H1 (cell line): ENCODE data around the gene GABRA6. TPM values are rescaled to one million over a fixed set of nuclear protein-coding genes. Genes with fewer than 3 reads are reported as not detected.

Source experiments
- CTCF ChIA-PET: fragments of 300-600 bp; sonication (Branson Sonifier 250); formaldehyde crosslinking; loops from one replicate; lab custom pipeline; 2021; ENCODE audit not compliant: partially characterized antibody; lab: Charles Lee
- POLR2A ChIA-PET: fragments of 300-600 bp; sonication (Branson Sonifier 250); formaldehyde crosslinking; loops from one replicate; lab custom pipeline; 2021; ENCODE audit warnings: inconsistent platforms; ENCODE audit not compliant: partially characterized antibody; lab: Charles Lee
- DNase-seq, 2 experiments: peaks; one replicate each; pipeline versions ENCODE4 v3.0.0 to v3.0.0-alpha.2; 2010 to 2022; ENCODE audit warnings: low spot score in 2 of 2, low read depth in 1 of 2, mixed read lengths in 1 of 2
- FAIRE-seq: peaks from 2 replicates; lab custom pipeline; 2011; peaks lifted over from hg19 to GRCh38; lab: Jason Lieb, UNC
- H2AFZ ChIP-seq: 2 replicates; pipeline ENCODE4 v1.8.1; 2012; ENCODE audit warnings: low read length, inconsistent platforms
- H2AK5ac ChIP-seq: 2 replicates; pipeline ENCODE4 v1.6.1; 2013; ENCODE audit warnings: low read depth, low read length
- H2BK120ac ChIP-seq: replicated peaks from 2 replicates; pipeline ENCODE3; 2013; ENCODE audit warnings: low read depth, low read length, inconsistent platforms
- H2BK12ac ChIP-seq: 2 replicates; pipeline ENCODE4 v1.6.1; 2013; ENCODE audit warnings: low read depth, low read length
- H2BK15ac ChIP-seq: 2 replicates; pipeline ENCODE4 v1.6.1; 2013; ENCODE audit warnings: low read length
- H2BK20ac ChIP-seq: 2 replicates; pipeline ENCODE4 v1.6.1; 2013; ENCODE audit warnings: low read length
- H2BK5ac ChIP-seq: 2 replicates; pipeline ENCODE4 v1.6.1; 2013; ENCODE audit warnings: low read depth, low read length
- H3K14ac ChIP-seq: 2 replicates; pipeline ENCODE4 v1.6.1; 2013; ENCODE audit warnings: inconsistent platforms; ENCODE audit not compliant: insufficient read length
- H3K18ac ChIP-seq: 2 replicates; pipeline ENCODE4 v1.6.1; 2013; ENCODE audit warnings: low read length; ENCODE audit errors: extremely low read depth
- H3K23ac ChIP-seq: 2 replicates; pipeline ENCODE4 v1.6.1; 2013; ENCODE audit warnings: inconsistent platforms; ENCODE audit not compliant: insufficient read length
- H3K23me2 ChIP-seq: 2 replicates; pipeline ENCODE4 v1.6.1; 2013; ENCODE audit warnings: low read depth, low read length
- H3K27ac ChIP-seq: 2 replicates; pipeline ENCODE4 v1.6.1; 2011; ENCODE audit warnings: low read depth, low read length, inconsistent platforms
- H3K27me3 ChIP-seq, 4 experiments: replicated peaks in 1 of 4; 1 replicate in 1 of 4; 2 replicates in 3 of 4; pipeline versions ENCODE4 v1.6.1 to v1.8.1; 2011 to 2013; ENCODE audit warnings: low read length in 3 of 4, mild to moderate bottlenecking in 3 of 4, inconsistent platforms in 2 of 4, mixed read lengths in 2 of 4, moderate library complexity in 1 of 4; ENCODE audit not compliant: control insufficient read depth in 3 of 4, insufficient read depth in 3 of 4; ENCODE audit errors: extremely low read depth in 1 of 4
- H3K36me3 ChIP-seq, 4 experiments: 2 replicates each; pipeline versions ENCODE4 v1.6.1 to v1.8.1; 2011 to 2013; ENCODE audit warnings: mild to moderate bottlenecking in 4 of 4, low read length in 3 of 4, moderate library complexity in 2 of 4, control low read depth in 1 of 4, inconsistent platforms in 1 of 4; ENCODE audit not compliant: insufficient read depth in 4 of 4, control insufficient read depth in 2 of 4
- H3K4ac ChIP-seq: replicated peaks from 2 replicates; pipeline ENCODE3; 2013; ENCODE audit warnings: low read length, low read depth, mixed read lengths, inconsistent platforms; ENCODE audit not compliant: insufficient read length
- H3K4me1 ChIP-seq, 4 experiments: replicated peaks in 1 of 4; 1 replicate in 1 of 4; 2 replicates in 3 of 4; pipeline versions ENCODE4 v1.6.1 to v1.8.1; 2011 to 2013; ENCODE audit warnings: low read length in 3 of 4, inconsistent platforms in 2 of 4, mixed read lengths in 1 of 4; ENCODE audit not compliant: insufficient read depth in 4 of 4, control insufficient read depth in 3 of 4
- H3K4me2 ChIP-seq, 2 experiments: 2 replicates each; pipeline versions ENCODE4 v1.6.1 to v1.8.1; 2011 to 2013; ENCODE audit warnings: low read depth in 2 of 2, low read length in 2 of 2, control low read depth in 1 of 2, inconsistent platforms in 1 of 2, mild to moderate bottlenecking in 1 of 2; ENCODE audit not compliant: insufficient read depth in 1 of 2
- H3K4me3 ChIP-seq, 4 experiments: fragments of 200-600, 300-600 bp in 1 of 4; sonication (generic), shearing (Covaris generic), sonication (Bioruptor Twin) in 1 of 4; 2 replicates each; pipeline versions ENCODE4 v1.5.1 to v1.8.1; 2011 to 2016; ENCODE audit warnings: low read length in 4 of 4, low read depth in 3 of 4, control low read depth in 2 of 4, inconsistent platforms in 2 of 4, mild to moderate bottlenecking in 2 of 4, mixed read lengths in 1 of 4, moderate library complexity in 1 of 4; ENCODE audit not compliant: insufficient read depth in 2 of 4; ENCODE audit errors: extremely low read depth in 1 of 4
- H3K56ac ChIP-seq: replicated peaks from 2 replicates; pipeline ENCODE3; 2013; ENCODE audit warnings: low read depth, mild to moderate bottlenecking, mixed read lengths, low read length, inconsistent platforms; ENCODE audit not compliant: insufficient read length
- H3K79me1 ChIP-seq: 2 replicates; pipeline ENCODE4 v1.6.1; 2013; ENCODE audit warnings: low read depth, low read length, control low read depth
- H3K79me2 ChIP-seq, 2 experiments: 2 replicates each; pipeline versions ENCODE4 v1.6.1 to v1.8.1; 2012 to 2013; ENCODE audit warnings: low read length in 2 of 2, mild to moderate bottlenecking in 2 of 2, inconsistent platforms in 1 of 2; ENCODE audit not compliant: insufficient read depth in 2 of 2, control insufficient read depth in 1 of 2
- H3K9ac ChIP-seq, 4 experiments: replicated peaks in 1 of 4; 1 replicate in 1 of 4; 2 replicates in 3 of 4; pipeline versions ENCODE4 v1.6.1 to v1.8.1; 2011 to 2013; ENCODE audit warnings: low read depth in 3 of 4, low read length in 3 of 4, control low read depth in 2 of 4, mild to moderate bottlenecking in 2 of 4, moderate library complexity in 2 of 4, inconsistent platforms in 1 of 4; ENCODE audit errors: extremely low read depth in 1 of 4
- H3K9me3 ChIP-seq, 2 experiments: 2 replicates each; pipeline versions ENCODE4 v1.6.1 to v1.8.1; 2012 to 2013; ENCODE audit warnings: mild to moderate bottlenecking in 2 of 2, moderate library complexity in 2 of 2, control low read depth in 1 of 2, inconsistent platforms in 1 of 2, low read depth in 1 of 2, low read length in 1 of 2, mixed read lengths in 1 of 2; ENCODE audit not compliant: insufficient read depth in 2 of 2
- H4K20me1 ChIP-seq, 2 experiments: replicated peaks in 1 of 2; 2 replicates each; pipeline versions ENCODE3 to v1.8.1; 2011 to 2013; ENCODE audit warnings: inconsistent platforms in 2 of 2, low read length in 2 of 2, mild to moderate bottlenecking in 1 of 2; ENCODE audit not compliant: insufficient read depth in 2 of 2, control insufficient read depth in 1 of 2
- H4K5ac ChIP-seq: 2 replicates; pipeline ENCODE4 v1.6.1; 2013; ENCODE audit warnings: low read length, low read depth, mixed read lengths, inconsistent platforms; ENCODE audit not compliant: insufficient read length
- H4K8ac ChIP-seq: 2 replicates; pipeline ENCODE4 v1.8.0; 2013; ENCODE audit warnings: mild to moderate bottlenecking, moderate library complexity, low read length, inconsistent platforms; ENCODE audit not compliant: insufficient read depth; ENCODE audit errors: extremely low read depth
- H4K91ac ChIP-seq: replicated peaks from 2 replicates; pipeline ENCODE3; 2013; ENCODE audit warnings: low read length, mixed read lengths, inconsistent platforms; ENCODE audit not compliant: insufficient read length
- CEBPB ChIP-seq: IDR thresholded peaks from 2 replicates; pipeline ENCODE4 v1.6.1; 2012; ENCODE audit warnings: low read depth, low read length
- EZH2 ChIP-seq: fragments of 200-600 bp; sonication (generic); IDR thresholded peaks from 2 replicates; pipeline ENCODE4 v1.7.1; 2012; ENCODE audit warnings: low read depth, mild to moderate bottlenecking, moderate library complexity, low read length, inconsistent platforms; ENCODE audit not compliant: severe bottlenecking
- WGBS, 2 experiments: shearing (Covaris generic) in 1 of 2; methylation state at CpG; one replicate each; pipeline versions ENCODE4 v1.1.6 to v1.1.7; 2013 to 2015; ENCODE audit warnings: low lambda C conversion rate in 2 of 2, mixed read lengths in 2 of 2, inconsistent platforms in 1 of 2, low coverage in 1 of 2, missing lambda C conversion rate in 1 of 2; ENCODE audit not compliant: insufficient replicate concordance in 2 of 2, insufficient coverage in 1 of 2, insufficient read length in 1 of 2; ENCODE audit errors: extremely low coverage in 1 of 2, missing lambda C conversion rate in 1 of 2; 5-methylcytosine and 5-hydroxymethylcytosine counted together
- polyA plus RNA-seq, 7 experiments: library from polyadenylated mRNA; depleted of rRNA in 3 of 7; stranded (reverse) in 5 of 7; unstranded in 2 of 7; fragments of >200 nt in 5 of 7; fragments of 200-250 nt in 2 of 7; gene quantifications; 1 replicate in 5 of 7; 2 replicates in 1 of 7; 4 replicates in 1 of 7; pipeline versions ENCODE4 v1.2.1 to v1.2.3, GENCODE V29; 2011 to 2013; ENCODE audit warnings: missing spikeins in 2 of 7, mixed read lengths in 2 of 7
- total RNA-seq: library from RNA; stranded (reverse); fragmentation: NEBNext Ultra II Directional; extraction: Animal tissue kit (Norgen Biotek cat#: 25700); gene quantifications from 2 replicates; pipeline ENCODE4 v1.2.1, GENCODE V29; 2021

Gene GABRA6
- total and polyA plus RNA-seq, 2 of the 8 experiments (the other 6 are each of a cell fraction or from before 2014, with no cell fraction given), result not detected

- 76% methylated on average over 2 of the region's 2 CpGs; no CpG with 5 or more reads in 1 of the 2 experiments for WGBS, 2 experiments
- Histone ChIP-seq H3K56ac (no peak overlapping the region), H3K79me1 (no peaks in the 10 kb centered on the region), H2AFZ (peak overlapping the region; percentile 70; the same call in 1 of the 2 replicates), H2BK20ac (no peak overlapping the region), H3K36me3 (no peaks in the 10 kb centered on the region), H2BK12ac (no peak overlapping the region), H4K91ac (no peak overlapping the region), H3K79me2 (no peaks in the 10 kb centered on the region), H3K23ac (no peak overlapping the region), H3K4me1 (0 out of 7 replicates have a peak, but pooled peaks cover 0 to 2% (median 0%) of the 10 kb centered on the region in 4 experiments), H2BK5ac (no peak overlapping the region), H3K9me3 (no peaks in the 10 kb centered on the region), H3K4me2 (0 out of 4 replicates have a peak overlapping the region, but pooled peaks of 1 of the 2 experiments have one; percentile 39), H3K23me2 (no peaks in the 10 kb centered on the region), H3K4ac (no peak overlapping the region), H3K9ac (no peak overlapping the region), H2AK5ac (no peak overlapping the region), H3K18ac (no peak overlapping the region), H4K5ac (no peak overlapping the region), H2BK120ac (peak overlapping the region; percentile 43), H2BK15ac (no peak overlapping the region), H4K8ac (no peak overlapping the region), H3K4me3 (no peak overlapping the region), H3K14ac (no peak overlapping the region), H3K27me3 (no peaks in the 10 kb centered on the region), H4K20me1 (no peaks in the 10 kb centered on the region), H3K27ac (no peak overlapping the region)
- POLR2A ChIA-PET, result no interaction called here
- FAIRE-seq (no peak), DNase-seq (no peak)
- TF ChIP-seq CEBPB (peak; percentile 78), EZH2 (no peak)
- CTCF ChIA-PET, result no interaction called here
These were observed 27.5 kb downstream of the GABRA6 start for GRCh38 chr5:161713042-161713441.
